Adipose tissue (tissue), 3 donors: Measurements from ENCODE around the gene SEC24A. TPM values are rescaled to one million over a fixed set of nuclear protein-coding genes. Genes with fewer than 3 reads are reported as not detected.
"Not testable (repeated sequence)": the region's sequence is repeated elsewhere in the genome, so short reads cannot be mapped to it uniquely, and the experiment has no call there.

Experiments
- H3K27ac ChIP-seq: one replicate; pipeline ENCODE4 v1.5.1; 2013; ENCODE audit warnings: low read depth, low read length
- WGBS, 3 donors: extraction: QIAGEN DNeasy Blood & Tissue Kit; methylation state at CpG; one replicate each; pipeline ENCODE4 v1.1.7; 2013; 5-methylcytosine and 5-hydroxymethylcytosine counted together
- polyA plus RNA-seq, 3 donors: library from polyadenylated mRNA; stranded (reverse); fragments of 200-250 nt; gene quantifications; one replicate each; pipeline ENCODE4 v1.2.3, GENCODE V29; 2013
- donor health status: healthy with polysubstance abuse.
- donor health status: Bipolar disorder and iron deficiency.
- donor health status: healthy.

The SEC24A gene
- polyA plus RNA-seq, 3 donors = 6.5 to 9.4 (median 7.9) TPM

DNA sequence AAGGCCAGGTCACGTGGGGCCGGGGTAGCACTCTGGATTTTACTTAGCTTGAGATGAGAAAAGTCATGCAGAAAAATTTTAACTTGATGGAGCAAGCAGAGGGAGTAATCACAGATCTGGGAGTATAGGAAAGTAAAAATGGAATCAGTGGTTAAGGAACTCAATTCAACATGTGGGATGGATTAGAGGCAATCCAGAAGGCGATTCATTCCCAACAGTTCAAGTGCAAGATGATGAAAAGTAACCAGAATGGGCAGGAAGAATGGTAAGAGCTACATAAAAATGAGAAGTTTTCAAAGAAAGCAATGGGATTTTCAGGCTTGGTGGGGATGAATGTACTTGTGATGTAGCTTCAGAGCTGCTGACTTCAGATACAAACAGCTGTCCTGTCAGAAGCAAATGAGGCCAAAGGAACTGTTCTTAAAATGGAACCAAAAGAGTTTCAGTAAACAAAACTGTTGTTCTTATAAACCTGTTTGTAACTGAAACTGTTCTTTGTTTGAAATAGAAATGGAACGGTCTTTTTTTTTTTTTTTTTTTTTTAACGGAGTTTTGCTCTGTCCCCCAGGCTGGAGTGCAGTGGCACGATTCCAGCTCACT lies 5.6 kb upstream of the SEC24A start:
- 88 to 92% (median 91%) methylated on average over 6 of the region's 6 CpGs for WGBS, 3 donors
- H3K27ac ChIP-seq = no peak overlapping the region

DNA sequence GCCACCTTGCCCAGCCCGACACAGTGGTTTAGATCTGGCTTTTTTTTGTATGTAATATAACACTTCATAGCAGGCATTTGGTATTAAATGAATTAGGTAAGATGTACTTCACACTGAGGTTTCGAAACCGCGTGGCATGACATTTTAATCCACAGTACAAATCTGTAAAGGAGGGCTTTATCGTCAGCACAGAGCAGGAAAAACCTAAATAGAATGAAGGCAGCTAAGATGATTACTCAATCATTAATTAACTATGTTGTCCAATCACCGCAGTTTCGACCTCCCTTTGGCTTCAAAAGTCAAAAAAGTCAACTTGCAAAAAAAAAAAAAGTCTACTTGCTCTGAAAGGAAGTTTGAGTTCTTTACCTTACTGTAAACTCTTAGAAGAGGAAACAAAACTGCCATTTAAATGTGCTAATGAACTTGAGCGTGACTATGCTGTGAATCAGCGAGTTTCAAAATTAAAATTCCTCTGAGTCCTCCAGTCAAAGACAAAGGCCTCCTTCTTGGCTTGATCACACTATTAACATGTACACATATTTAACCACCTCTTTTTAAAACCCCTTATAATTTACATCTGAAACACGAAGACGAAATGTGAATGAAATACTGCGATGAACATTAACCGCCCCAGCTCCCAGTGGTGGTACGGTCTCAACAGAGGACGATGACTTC lies 698 bp upstream of the SEC24A start:
- 2 to 7% (median 6%) methylated on average over 15 of the region's 15 CpGs for WGBS, 3 donors
- H3K27ac ChIP-seq = peak overlapping the region; percentile 89

DNA sequence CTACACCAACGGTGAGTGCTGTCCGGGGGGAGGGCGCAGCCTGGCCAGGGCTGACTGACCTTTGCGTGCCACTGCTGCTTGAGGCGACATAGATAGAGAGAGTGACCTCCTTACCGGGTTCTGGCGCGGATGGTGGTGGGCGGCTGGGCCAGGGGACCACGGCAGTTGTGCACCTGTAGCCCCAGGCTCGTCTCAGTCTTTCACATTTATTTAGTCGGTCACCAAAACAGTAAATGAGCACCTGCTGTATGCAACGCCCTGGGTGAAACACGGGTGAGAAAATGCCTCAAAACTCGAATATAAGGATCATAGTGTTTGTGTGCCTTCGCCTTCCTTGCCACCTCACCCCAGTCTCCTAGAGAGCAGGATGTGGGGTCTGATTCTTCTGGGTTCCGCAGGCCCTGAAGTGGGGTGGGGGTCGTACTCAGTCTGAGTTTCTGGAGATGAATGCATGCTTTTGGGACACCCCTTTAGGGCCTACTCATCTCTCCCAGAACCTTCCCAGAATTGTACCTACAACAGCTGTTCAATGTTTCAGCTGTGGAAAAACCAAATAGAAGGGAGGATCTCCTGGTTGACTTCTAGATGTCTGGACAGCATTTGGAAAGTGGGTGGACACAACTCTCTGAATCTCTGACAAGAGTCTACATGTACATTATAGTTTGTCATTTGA lies 714 bp downstream of the SEC24A start:
- 0 to 1% (median 1%) methylated on average over 18 of the region's 18 CpGs for WGBS, 3 donors
- peak overlapping the region; percentile 89 for H3K27ac ChIP-seq

DNA sequence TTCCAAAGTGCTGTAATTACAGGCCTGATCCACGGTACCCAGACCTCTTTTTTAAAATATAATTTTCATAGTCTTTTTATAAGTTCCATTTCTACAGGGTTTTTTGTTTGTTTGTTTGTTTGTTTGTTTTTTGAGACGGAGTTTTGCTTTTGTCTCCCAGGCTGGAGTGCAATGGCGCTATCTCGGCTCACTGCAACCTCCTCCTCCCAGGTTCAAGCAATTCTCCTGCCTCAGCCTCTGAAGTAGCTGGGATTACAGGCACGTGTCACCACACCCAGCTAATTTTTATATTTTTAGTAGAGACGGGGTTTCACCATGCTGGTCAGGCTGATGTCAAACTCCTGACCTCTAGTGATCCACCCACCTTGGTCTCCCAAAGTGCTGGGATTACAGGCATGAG lies 2.1 kb downstream of the SEC24A start:
- WGBS, 3 donors = 50 to 77% (median 70%) methylated on average over 6 of the region's 6 CpGs

DNA sequence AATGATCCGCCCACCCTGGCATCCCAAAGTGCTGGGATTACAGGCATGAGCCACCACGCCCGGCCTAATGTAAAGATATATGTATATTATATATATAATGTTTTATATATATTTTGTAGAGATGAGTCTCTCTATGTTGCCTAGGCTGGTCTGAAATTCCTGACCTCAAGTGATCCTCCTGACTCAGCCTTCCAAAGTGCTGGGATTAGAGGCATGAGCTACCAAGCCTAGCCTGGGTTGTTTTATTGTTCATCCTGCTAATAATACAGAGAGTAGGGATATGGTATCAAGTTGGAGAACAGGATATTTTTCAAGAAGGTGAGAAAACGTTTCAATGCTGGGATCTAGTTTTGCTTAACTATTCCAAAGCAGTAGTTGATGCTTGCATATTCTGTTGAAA lies 2.9 kb downstream of the SEC24A start:
- WGBS, 3 donors = 85 to 87% (median 85%) methylated on average over 4 of the region's 4 CpGs

More for the DNA sequence above, 2.1 kb downstream of the SEC24A start:
- not testable (repeated sequence) for H3K27ac ChIP-seq

DNA sequence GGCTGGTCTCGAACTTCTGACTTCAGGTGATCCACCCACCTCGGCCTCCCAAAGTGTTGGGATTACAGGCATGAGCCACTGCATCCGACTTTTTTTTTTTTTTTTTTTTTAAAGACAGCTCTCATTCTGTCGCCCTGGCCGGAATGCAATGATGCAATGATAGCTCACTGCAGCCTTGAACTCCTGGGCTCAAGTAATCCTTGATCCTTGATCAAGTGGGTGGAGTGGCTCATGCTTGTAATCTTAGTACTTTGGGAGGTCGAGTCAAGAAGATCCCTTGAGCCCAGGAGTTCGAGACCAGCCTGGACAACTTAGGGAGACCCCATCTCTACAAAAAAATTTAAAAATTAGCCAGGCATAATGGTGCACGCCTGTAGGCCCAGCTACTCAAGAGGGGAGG lies 8.1 kb downstream of the SEC24A start:
- WGBS, 3 donors = 71 to 96% (median 88%) methylated on average over 8 of the region's 8 CpGs
- no peak overlapping the region for H3K27ac ChIP-seq

More for the DNA sequence above, 2.9 kb downstream of the SEC24A start:
- no peak overlapping the region for H3K27ac ChIP-seq

DNA sequence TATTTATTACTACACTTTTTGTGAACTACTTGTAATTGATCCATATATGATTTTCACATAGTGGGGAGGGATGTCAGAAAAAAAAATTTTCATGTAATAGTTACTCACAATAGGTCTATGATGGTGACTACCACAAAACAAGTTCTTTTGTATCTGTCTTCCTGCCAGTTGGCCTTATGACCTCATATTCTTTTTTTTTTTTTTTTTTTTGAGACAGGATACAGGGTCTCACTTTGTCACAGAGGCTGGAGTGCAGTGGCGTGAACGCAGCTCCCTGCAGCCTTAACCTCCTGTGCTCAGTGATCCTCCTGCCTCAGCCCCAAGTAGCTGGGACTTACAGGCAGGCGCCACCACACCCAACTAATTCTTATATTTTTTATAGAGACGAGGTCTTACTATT lies 10.9 kb downstream of the SEC24A start:
- no peak overlapping the region for H3K27ac ChIP-seq
- WGBS, 3 donors = 80 to 93% (median 93%) methylated on average over 4 of the region's 4 CpGs

DNA sequence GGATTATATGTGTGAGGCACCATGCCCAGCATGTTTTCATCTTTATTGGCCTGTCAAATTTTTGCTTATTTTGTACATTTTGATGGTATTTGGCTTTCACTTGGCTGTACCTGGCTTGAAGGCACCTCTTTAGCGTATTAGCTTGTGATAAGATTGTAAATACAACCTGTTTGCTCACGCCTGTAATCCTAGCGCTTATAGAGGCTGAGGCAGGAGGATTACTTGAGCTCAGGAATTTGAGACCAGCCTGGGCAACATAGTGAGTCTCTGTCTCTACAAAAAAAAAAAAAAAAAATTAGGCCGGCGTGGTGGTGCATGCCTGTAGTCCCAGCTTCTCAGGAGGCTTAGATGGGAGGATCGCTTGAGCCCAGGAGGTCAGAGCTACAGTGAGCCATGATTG lies 11.3 kb downstream of the SEC24A start:
- no peak overlapping the region for H3K27ac ChIP-seq
- 64 to 98% (median 95%) methylated on average over 4 to 6 of the region's 6 CpGs for WGBS, 3 donors

DNA sequence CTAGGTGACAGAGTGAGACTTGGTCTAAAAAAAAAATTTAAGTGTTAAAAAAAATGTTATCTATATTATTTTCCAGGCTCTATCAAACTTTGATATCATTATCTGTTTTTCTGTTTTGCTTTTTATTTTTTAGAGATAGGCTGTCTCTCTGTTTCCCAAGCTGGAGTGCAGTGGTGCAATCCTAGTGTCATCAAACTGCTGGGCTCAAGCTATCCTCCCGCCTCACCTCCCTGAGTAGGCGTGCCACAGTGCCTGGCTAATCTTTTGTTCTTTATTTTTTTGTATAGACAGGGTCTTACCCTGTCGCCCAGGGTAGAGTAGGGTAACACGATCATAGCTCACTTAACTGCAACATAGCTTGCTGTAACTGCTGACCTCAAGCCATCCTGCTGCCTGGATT lies 14.4 kb downstream of the SEC24A start:
- no peak overlapping the region for H3K27ac ChIP-seq
- 82 to 93% (median 91%) methylated on average over 4 of the region's 4 CpGs for whole genome bisulfite sequencing, 3 donors

DNA sequence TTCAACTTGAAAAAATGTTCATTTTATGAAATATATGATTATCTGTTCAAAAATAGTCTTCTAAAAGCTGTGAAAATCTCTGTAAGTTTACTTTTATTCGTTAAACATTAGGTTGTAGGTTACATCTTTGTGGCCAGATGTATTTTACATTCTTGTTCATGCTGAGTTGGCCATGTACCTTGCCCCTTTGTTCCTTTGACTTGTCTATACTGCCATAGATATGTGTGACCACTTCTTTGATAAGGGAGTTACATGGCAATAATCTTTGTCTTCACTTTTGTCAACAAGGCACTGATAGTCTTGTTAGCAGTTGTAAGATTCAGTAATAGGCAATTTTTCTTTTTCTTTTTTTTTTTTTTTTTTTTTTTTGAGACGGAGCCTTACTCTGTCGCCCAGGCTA lies 15.9 kb downstream of the SEC24A start:
- H3K27ac ChIP-seq = no peak overlapping the region
- WGBS, 3 donors = 41 to 78% (median 78%) methylated on average over 1 to 3 of the region's 3 CpGs

DNA sequence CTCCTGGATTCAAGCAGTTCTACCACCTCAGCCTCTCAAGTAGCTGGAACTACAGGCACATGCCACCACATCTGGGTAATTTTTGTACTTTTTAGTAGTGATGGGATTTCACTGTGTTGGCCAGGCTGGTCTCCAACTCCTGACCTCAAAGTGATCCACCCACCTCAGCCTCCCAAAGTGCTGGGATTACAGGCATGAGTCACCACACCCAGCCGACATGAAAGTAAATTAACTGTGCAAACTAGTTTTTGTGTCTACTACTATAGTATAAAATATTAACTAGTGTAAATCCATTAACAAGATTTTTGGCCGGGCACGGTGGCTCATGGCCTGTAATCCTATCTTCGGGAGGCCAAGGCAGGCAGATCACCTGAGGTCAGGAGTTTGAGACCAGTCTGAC lies 25.0 kb downstream of the SEC24A start:
- 81 to 96% (median 94%) methylated on average over 4 of the region's 4 CpGs for WGBS, 3 donors

DNA sequence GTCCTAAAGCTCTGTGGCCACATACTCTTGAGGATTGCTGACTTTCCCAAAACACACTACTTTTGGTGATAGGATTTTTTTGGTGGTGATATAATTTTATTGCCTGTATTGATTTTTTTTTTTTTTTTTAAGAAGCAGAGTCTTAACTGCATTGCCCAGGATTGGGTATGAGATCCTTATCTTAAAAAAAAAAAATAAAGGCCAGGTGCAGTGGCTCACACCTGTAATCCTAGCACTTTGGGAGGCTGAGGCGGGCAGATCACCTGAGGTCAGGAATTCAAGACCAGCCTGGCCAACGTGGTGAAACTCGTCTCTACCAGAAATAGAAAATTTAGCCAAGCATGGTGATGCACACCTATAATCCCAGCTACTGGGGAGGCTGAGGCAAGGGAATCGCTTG lies 28.8 kb downstream of the SEC24A start:
- WGBS, 3 donors = 53 to 97% (median 93%) methylated on average over 4 of the region's 4 CpGs
- H3K27ac ChIP-seq = not testable (repeated sequence)

More for the DNA sequence above, 25.0 kb downstream of the SEC24A start:
- not testable (repeated sequence) for H3K27ac ChIP-seq

DNA sequence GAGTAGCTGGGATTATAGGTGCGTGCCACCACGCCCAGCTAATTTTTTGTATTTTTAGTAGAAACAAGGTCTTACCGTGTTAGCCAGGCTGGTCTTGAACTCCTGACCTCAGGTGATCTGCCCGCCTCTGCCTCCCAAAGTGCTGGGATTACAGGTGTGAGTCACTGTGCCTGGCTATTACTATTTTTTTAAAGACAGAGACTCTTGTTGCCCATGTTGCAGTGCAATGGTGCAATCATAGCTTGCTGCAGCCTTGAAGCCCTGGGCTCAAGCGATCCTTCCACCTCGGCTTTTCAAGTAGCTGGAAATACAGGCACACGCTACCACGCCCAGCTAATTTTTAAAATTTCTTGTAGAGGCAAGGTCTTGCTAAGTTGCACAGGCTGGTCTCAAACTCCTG lies 41.6 kb downstream of the SEC24A start:
- WGBS, 3 donors = 95 to 97% (median 95%) methylated on average over 8 of the region's 8 CpGs
- not testable (repeated sequence) for H3K27ac ChIP-seq

DNA sequence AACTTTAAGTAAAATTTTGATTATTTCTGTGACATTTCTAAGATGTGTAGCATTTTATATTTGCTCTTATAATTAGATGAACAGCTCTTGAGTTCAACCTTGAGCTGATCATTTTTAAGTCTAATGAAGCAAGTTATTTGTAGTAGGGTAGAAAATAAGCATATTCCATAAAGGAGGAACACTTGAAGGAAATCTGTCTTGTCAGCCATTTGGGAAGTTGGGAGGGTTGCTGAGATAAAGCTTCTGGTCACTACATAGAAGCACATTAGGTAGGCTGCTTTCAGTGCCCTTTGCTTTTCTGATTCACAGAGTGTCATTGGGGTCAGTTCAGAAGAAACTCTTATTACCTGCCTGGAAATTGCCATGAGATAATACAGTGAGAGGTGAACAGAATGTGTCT lies 44.1 kb downstream of the SEC24A start:
- no peak overlapping the region for H3K27ac ChIP-seq

DNA sequence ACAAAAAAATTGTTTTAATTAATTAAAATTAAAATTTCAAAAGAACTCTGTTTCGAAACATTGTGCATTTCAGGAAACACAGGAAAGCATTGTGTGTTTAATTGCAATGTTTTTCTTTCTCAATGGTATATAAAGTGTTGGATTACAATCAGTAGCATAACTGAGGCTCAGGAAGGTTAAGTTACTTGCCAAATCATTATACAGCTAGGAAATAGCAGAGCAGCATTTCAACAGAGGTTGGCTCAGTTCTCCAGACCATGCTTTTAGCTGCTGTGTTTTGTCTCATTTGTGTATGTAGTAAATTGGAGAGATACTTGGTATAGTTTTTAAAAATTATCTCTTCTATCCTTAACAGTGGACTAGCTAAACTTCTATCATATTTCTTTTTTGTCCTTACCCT lies 59.7 kb downstream of the SEC24A start:
- WGBS, 3 donors = 83 to 100% (median 86%) methylated on average over 1 of the region's 1 CpG
- H3K27ac ChIP-seq = no peak overlapping the region

DNA sequence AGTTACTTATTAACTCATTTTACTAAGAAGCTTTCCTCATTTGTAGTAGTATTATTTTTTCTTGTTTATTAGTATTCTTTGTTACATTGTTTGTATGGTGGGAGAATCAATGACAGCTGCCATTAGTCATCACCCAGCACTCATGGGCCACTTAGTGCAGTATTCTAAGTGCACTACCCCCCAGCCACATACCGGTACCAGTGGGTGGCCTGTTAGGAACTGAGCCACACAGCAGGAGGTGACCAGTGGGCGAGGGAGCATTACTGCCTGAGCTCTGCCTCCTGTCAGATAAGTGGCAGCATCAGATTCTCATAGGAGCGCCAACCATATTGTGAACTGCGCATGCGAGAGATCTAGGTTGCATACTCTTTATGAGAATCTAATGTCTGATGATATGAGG lies 65.5 kb downstream of the SEC24A start:
- WGBS, 3 donors = 91 to 98% (median 95%) methylated on average over 5 of the region's 5 CpGs
- H3K27ac ChIP-seq = no peak overlapping the region

DNA sequence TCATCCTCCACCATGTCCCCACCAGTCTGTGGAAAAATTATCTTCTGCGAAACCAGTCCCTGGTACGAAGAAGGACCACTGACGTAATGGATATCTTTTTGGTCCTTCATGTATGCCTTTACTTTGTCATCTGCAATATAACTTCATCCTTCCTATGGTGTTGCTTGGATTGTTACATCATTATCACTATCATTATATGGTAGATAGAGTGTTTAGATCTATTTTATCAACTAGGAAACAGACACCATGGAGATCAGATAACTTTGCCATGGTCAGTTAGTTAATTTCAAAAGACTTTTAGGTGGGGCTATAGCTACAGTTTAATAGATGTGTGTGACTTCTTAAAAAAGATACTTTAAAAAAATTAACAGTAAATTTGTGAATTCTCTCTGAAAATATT lies 66.0 kb downstream of the SEC24A start:
- 95 to 98% (median 95%) methylated on average over 3 of the region's 3 CpGs for WGBS, 3 donors
- no peak overlapping the region for H3K27ac ChIP-seq

DNA sequence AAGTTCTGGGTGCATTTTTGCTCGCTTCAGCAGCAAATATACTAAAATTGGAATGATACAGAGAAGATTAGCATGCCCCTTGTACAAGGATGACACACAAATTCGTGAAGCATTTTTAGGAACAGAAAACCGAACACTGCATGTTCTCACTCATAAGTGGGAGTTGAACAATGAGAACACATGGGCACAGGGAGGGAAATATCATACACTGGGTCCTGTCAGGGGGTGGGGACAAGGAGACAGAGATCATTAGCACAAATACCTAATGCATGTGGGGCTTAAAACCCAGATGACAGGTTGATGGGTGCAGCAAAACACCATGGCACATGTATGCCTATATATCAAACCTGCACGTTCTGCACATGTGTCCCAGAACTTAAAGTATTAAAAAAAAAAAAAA lies 66.9 kb downstream of the SEC24A start:
- not testable (repeated sequence) for H3K27ac ChIP-seq
- 89 to 95% (median 94%) methylated on average over 4 of the region's 4 CpGs for WGBS, 3 donors

DNA sequence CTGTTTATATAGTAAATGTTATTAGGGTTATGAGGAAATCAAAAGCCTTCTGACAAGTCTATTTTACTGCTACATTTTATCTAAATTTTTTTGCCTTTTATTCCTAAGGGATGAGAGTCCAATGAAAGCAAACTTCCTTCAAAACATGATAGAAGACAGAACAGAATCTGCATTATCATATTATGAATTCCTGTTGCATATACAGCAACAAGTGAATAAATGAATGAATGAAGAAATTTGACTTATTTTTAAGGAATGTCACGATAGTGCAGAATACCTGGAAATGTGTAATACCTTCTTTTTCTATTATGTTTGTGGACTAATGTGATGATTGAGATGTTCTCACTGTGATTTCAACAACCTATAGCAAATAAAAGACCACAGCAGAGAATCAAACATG lies 76.3 kb downstream of the SEC24A start:
- 95% methylated on average over 1 of the region's 1 CpG for WGBS, 3 donors
- H3K27ac ChIP-seq = no peak overlapping the region

DNA sequence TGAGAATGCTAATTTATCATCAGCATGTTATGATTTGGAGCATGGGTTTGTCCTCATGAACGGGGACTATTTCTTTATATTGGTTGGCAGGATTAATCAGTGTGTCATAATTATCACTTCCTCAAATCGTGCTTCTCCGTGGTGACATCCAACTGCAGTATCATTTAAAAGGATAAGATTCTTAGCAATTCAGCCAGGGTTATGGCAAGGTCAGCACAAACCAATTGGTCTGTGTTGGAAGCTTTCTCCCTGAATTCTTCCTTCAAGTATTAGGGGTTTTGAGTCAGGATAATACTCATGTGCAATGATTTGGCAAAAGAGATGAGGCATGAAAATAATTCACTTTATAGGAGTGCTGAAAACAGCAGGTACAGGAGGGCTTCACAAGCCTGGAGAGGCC lies 84.2 kb downstream of the SEC24A start:
- 43 to 61% (median 50%) methylated on average over 3 of the region's 3 CpGs for WGBS, 3 donors
- H3K27ac ChIP-seq = no peak overlapping the region
